Neuronal stem cell (in vitro differentiated cells): ENCODE measurements around the gene TEKT3.

Experiments used
- DNase-seq: peaks from one replicate; pipeline ENCODE4 v3.0.0-alpha.2; 2013; ENCODE audit warnings: low spot score
- H2AFZ ChIP-seq: one replicate; pipeline ENCODE4 v1.6.1; 2013; ENCODE audit warnings: mild to moderate bottlenecking, low read length, inconsistent platforms
- H2AK5ac ChIP-seq: 2 replicates; pipeline ENCODE4 v1.6.1; 2013; ENCODE audit warnings: low read depth, mild to moderate bottlenecking, inconsistent platforms, low read length, moderate library complexity, mixed read lengths
- H2BK120ac ChIP-seq: 2 replicates; pipeline ENCODE4 v1.6.1; 2013; ENCODE audit warnings: low read depth, mild to moderate bottlenecking, inconsistent platforms, low read length, moderate library complexity, mixed read lengths
- H2BK12ac ChIP-seq: one replicate; pipeline ENCODE4 v1.6.1; 2013; ENCODE audit warnings: low read length, inconsistent platforms
- H2BK15ac ChIP-seq: 2 replicates; pipeline ENCODE4 v1.6.1; 2013; ENCODE audit warnings: mild to moderate bottlenecking, low read length, inconsistent platforms, mixed read lengths
- H2BK5ac ChIP-seq: one replicate; pipeline ENCODE4 v1.6.1; 2013; ENCODE audit warnings: inconsistent platforms, mild to moderate bottlenecking, low read length, moderate library complexity
- H3K14ac ChIP-seq: one replicate; pipeline ENCODE4 v1.6.1; 2013; ENCODE audit warnings: low read length, inconsistent platforms
- H3K18ac ChIP-seq: 2 replicates; pipeline ENCODE4 v1.6.1; 2013; ENCODE audit warnings: low read length, inconsistent platforms
- H3K23ac ChIP-seq: 2 replicates; pipeline ENCODE4 v1.6.1; 2013; ENCODE audit warnings: low read depth, mild to moderate bottlenecking, mixed read lengths, low read length, inconsistent platforms; ENCODE audit not compliant: poor library complexity
- H3K27ac ChIP-seq: replicated peaks from 3 replicates; pipeline ENCODE4 v1.5.1; 2013; ENCODE audit warnings: low read length, inconsistent platforms
- H3K27me3 ChIP-seq, 3 experiments: 2 replicates each; pipeline ENCODE4 v1.6.1; 2013; ENCODE audit warnings: low read length in 3 of 3, mild to moderate bottlenecking in 2 of 3, inconsistent platforms in 1 of 3, low read depth in 1 of 3, mixed read lengths in 1 of 3, moderate library complexity in 1 of 3; ENCODE audit not compliant: control insufficient read depth in 3 of 3, insufficient read depth in 3 of 3
- H3K36me3 ChIP-seq, 2 donors: replicated peaks in 1 of 2; 2 replicates each; pipeline ENCODE4 v1.6.1; 2013; ENCODE audit warnings: low read length in 2 of 2; ENCODE audit not compliant: control insufficient read depth in 2 of 2, insufficient read depth in 2 of 2
- H3K4ac ChIP-seq: 2 replicates; pipeline ENCODE4 v1.6.1; 2013; ENCODE audit warnings: inconsistent platforms, mild to moderate bottlenecking, low read length, moderate library complexity
- H3K4me1 ChIP-seq, 2 donors: 1 replicate in 1 of 2; 2 replicates in 1 of 2; pipeline ENCODE4 v1.6.1; 2013; ENCODE audit warnings: low read length in 2 of 2, low read depth in 1 of 2; ENCODE audit not compliant: control insufficient read depth in 2 of 2, insufficient read depth in 1 of 2
- H3K4me2 ChIP-seq: one replicate; pipeline ENCODE4 v1.6.1; 2013; ENCODE audit warnings: mild to moderate bottlenecking, low read length, inconsistent platforms; ENCODE audit not compliant: insufficient read depth, poor library complexity, severe bottlenecking
- H3K4me3 ChIP-seq, 2 donors: 2 replicates each; pipeline ENCODE4 v1.5.1; 2013; ENCODE audit warnings: low read length in 2 of 2, mild to moderate bottlenecking in 2 of 2, inconsistent platforms in 1 of 2, moderate library complexity in 1 of 2
- H3K79me1 ChIP-seq: one replicate; pipeline ENCODE4 v1.6.1; 2013; ENCODE audit warnings: low read depth, mild to moderate bottlenecking, inconsistent platforms, low read length, moderate library complexity
- H3K9ac ChIP-seq: one replicate; pipeline ENCODE4 v1.6.1; 2013; ENCODE audit warnings: mild to moderate bottlenecking, low read depth, low read length, inconsistent platforms; ENCODE audit not compliant: poor library complexity
- H3K9me3 ChIP-seq, 2 donors: replicated peaks in 1 of 2; 2 replicates each; pipeline versions ENCODE3 to v1.6.1; 2013; ENCODE audit warnings: low read length in 2 of 2, mild to moderate bottlenecking in 2 of 2, inconsistent platforms in 1 of 2, low read depth in 1 of 2, mixed read lengths in 1 of 2, moderate library complexity in 1 of 2; ENCODE audit not compliant: control insufficient read depth in 2 of 2, insufficient read depth in 1 of 2
- H4K8ac ChIP-seq: one replicate; pipeline ENCODE4 v1.6.1; 2013; ENCODE audit warnings: low read depth, mild to moderate bottlenecking, inconsistent platforms, low read length, moderate library complexity
- H4K91ac ChIP-seq: one replicate; pipeline ENCODE4 v1.6.1; 2013; ENCODE audit warnings: low read length, low read depth, mild to moderate bottlenecking, inconsistent platforms; ENCODE audit not compliant: poor library complexity
- WGBS, 2 donors: extraction: QIAGEN DNeasy Blood & Tissue Kit; methylation state at CpG; one replicate each; pipeline ENCODE4 v1.1.7; 2013; ENCODE audit warnings: missing lambda C conversion rate in 2 of 2, mixed read lengths in 1 of 2; ENCODE audit not compliant: insufficient read length in 2 of 2, insufficient replicate concordance in 1 of 2; ENCODE audit errors: extremely low coverage in 2 of 2; 5-methylcytosine and 5-hydroxymethylcytosine counted together

TEKT3 gene

DNA sequence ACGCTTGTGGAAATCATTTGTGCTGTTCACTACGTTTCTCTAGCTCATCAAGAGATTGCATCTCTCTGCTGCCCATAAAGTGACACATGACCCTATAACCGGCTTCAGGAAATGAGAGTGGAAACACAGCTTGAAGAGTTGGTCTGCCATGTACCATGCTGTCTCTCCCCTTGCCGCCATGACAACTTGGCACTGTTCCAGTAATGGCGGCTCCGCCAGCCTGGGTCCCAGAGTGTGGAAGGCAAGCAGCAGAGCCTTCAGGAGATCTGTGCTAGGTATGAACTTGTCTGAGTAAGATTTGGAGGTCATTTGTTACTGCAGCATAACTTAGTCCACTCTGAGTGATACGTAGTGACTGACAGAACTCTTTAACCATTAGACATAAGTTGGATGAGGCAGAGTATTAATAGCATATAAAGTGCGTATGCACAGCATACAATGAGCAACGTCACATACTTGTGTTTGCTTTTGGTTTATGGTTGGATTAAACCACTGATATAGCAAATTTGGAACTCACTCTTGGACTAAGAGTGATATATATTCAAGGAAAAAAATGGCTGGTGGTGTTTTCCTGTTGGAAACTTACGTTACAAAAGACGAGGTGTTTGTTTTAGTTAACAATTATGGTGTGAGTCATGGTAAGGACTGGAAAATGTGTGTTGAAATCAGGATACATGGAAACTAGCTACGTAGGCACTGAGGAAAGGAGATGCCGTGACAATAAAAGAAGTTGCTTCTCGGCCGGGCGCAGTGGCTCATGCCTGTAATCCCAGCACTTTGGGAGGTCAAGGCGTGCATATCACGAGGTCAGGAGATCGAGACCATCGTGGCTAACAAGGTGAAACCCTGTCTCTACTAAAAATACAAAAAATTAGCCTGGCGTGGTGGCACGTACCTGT, 51.9 kb downstream of the TEKT3 start:
- no peak overlapping the region for H3K18ac ChIP-seq
- no peak for DNase-seq
- no peak overlapping the region for H3K27ac ChIP-seq

GRCh38 chr17:15288859-15289258, 52.5 kb downstream of the TEKT3 start:
- no peak overlapping the region for H3K4me3 ChIP-seq
- H3K79me1 ChIP-seq: no peaks in the 10 kb centered on the region
- H3K27me3 ChIP-seq: no peaks in the 10 kb centered on the region
- DNase-seq: no peak
- peaks cover 0 to 4% of the 10 kb centered on the region in 2 donors for H3K9me3 ChIP-seq
- no peak overlapping the region for H2AK5ac ChIP-seq
- no peak overlapping the region for H3K4ac ChIP-seq
- H3K27ac ChIP-seq: no peak overlapping the region
- peak overlapping the region; percentile 38 for H2AFZ ChIP-seq
- no peak overlapping the region for H2BK5ac ChIP-seq
- no peak overlapping the region for H3K18ac ChIP-seq
- no peak overlapping the region for H3K23ac ChIP-seq
- H4K91ac ChIP-seq: no peak overlapping the region
- H2BK120ac ChIP-seq: no peak overlapping the region
- no peak overlapping the region for H3K4me2 ChIP-seq
- no peak overlapping the region for H2BK12ac ChIP-seq
- H2BK15ac ChIP-seq: no peak overlapping the region
- no peaks in the 10 kb centered on the region for H3K36me3 ChIP-seq
- no peak overlapping the region for H3K14ac ChIP-seq
- no peak overlapping the region for H4K8ac ChIP-seq
- no peak overlapping the region for H3K9ac ChIP-seq
- peaks cover 0 to 8% of the 10 kb centered on the region in 2 donors for H3K4me1 ChIP-seq
- WGBS, 2 donors: no CpG with 5 or more reads among the region's 1 CpG

More for the DNA sequence above, 51.9 kb downstream of the TEKT3 start:
- no peak overlapping the region for H2BK120ac ChIP-seq
- H2BK5ac ChIP-seq: no peak overlapping the region
- H2AK5ac ChIP-seq: no peak overlapping the region
- no peak overlapping the region for H3K14ac ChIP-seq
- H3K4ac ChIP-seq: no peak overlapping the region
- H3K4me3 ChIP-seq: no peak overlapping the region
- H2BK12ac ChIP-seq: no peak overlapping the region
- no peak overlapping the region for H3K23ac ChIP-seq
- H2AFZ ChIP-seq: peak overlapping the region; percentile 38
- H3K4me2 ChIP-seq: no peak overlapping the region
- peaks cover 0 to 8% of the 10 kb centered on the region in 2 donors for H3K4me1 ChIP-seq
- H4K91ac ChIP-seq: no peak overlapping the region
- no peak overlapping the region for H4K8ac ChIP-seq
- WGBS, 2 donors: no CpG with 5 or more reads among the region's 22 CpGs
- H3K27me3 ChIP-seq: no peaks in the 10 kb centered on the region
- H3K36me3 ChIP-seq: no peaks in the 10 kb centered on the region
- H3K79me1 ChIP-seq: no peaks in the 10 kb centered on the region
- H2BK15ac ChIP-seq: no peak overlapping the region
- peaks cover 0 to 4% of the 10 kb centered on the region in 2 donors for H3K9me3 ChIP-seq
- H3K9ac ChIP-seq: no peak overlapping the region

- Histone ChIP-seq H3K79me1 (no peaks in the 10 kb centered on the region), H3K27ac (no peak overlapping the region), H3K36me3 (no peaks in the 10 kb centered on the region), H2AK5ac (no peak overlapping the region), H3K9ac (no peak overlapping the region), H3K9me3 (peaks cover 0 to 2% of the 10 kb centered on the region in 2 donors), H3K18ac (no peak overlapping the region), H3K27me3 (no peaks in the 10 kb centered on the region), H2AFZ (no peak overlapping the region), H3K4me3 (no peak overlapping the region), H4K91ac (no peak overlapping the region), H3K23ac (no peak overlapping the region), H3K4me1 (peaks cover 0 to 8% of the 10 kb centered on the region in 2 donors), H3K4ac (no peak overlapping the region), H3K14ac (no peak overlapping the region), H2BK120ac (no peak overlapping the region), H3K4me2 (no peak overlapping the region), H4K8ac (no peak overlapping the region), H2BK5ac (no peak overlapping the region), H2BK15ac (no peak overlapping the region), H2BK12ac (no peak overlapping the region)
- DNase-seq: no peak
- no CpG with 5 or more reads among the region's 4 CpGs for WGBS, 2 donors
Measured at GRCh38 chr17:15287538-15288267, 53.7 kb downstream of the TEKT3 start.

DNA sequence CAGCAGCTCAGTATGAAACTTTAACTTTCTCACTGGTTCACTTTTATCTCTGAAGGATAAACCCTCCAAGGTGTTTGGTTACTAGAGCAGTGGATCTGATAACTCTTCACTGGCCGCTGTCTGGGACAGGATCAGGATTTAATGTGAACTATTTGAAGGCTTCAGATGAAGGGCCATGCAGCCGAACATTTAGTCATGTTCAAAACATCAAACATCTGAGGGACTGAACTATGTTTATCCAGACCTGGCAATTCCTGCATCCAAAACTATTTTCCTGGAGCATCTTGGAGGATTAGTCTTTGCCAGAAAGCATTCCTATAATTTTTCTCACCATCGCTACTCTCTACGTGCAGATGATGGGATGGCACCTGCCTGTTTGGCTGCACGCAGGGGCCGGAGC, 55.9 kb downstream of the TEKT3 start:
- Histone ChIP-seq H3K79me1 (no peaks in the 10 kb centered on the region), H2BK15ac (no peak overlapping the region)
- no CpG with 5 or more reads among the region's 6 CpGs for WGBS, 2 donors

More for the DNA sequence above, 55.9 kb downstream of the TEKT3 start:
- no peak for DNase-seq
- H2BK12ac ChIP-seq: no peak overlapping the region
- no peaks in the 10 kb centered on the region for H3K4me1 ChIP-seq
- no peak overlapping the region for H3K27ac ChIP-seq
- no peak overlapping the region for H3K9ac ChIP-seq
- H3K4me2 ChIP-seq: no peak overlapping the region
- H2AFZ ChIP-seq: no peak overlapping the region
- no peak overlapping the region for H4K8ac ChIP-seq
- H3K4me3 ChIP-seq: no peak overlapping the region
- no peak overlapping the region for H3K14ac ChIP-seq
- H3K9me3 ChIP-seq: no peaks in the 10 kb centered on the region
- H2BK5ac ChIP-seq: no peak overlapping the region
- no peak overlapping the region for H3K18ac ChIP-seq
- H3K27me3 ChIP-seq: no peaks in the 10 kb centered on the region
- no peak overlapping the region for H4K91ac ChIP-seq
- H3K36me3 ChIP-seq: no peaks in the 10 kb centered on the region
- no peak overlapping the region for H2AK5ac ChIP-seq
- no peak overlapping the region for H3K4ac ChIP-seq
- H2BK120ac ChIP-seq: no peak overlapping the region
- H3K23ac ChIP-seq: no peak overlapping the region
